ENCODE data around the gene DERL2. TPM values are rescaled to one million over a fixed set of nuclear protein-coding genes. Genes with fewer than 3 reads are reported as not detected.

Gene DERL2
- total RNA-seq, 1 donor from 2014 or later = 79.4 TPM

DNA sequence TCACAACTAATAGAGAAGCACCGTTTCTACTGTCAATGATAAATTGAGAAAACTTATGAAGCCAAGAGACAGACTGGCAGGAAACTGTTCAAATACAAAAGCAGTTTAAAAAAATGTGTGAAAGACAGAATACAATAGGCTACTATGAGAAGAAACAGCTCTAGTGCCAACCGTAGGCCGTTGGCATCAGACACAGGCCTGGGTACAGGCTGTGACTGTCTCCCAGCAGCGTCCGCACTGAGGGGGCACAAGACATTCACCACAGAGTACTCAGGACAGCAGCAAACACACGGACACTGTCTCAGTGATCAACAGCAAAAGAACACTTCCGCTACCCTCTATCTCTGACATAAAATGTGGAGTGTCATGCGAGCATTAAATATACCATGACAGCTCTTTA is 39.2 kb downstream of the DERL2 start:
- no peak for DNase-seq (ENCODE audit: extremely low spot score, unreplicated experiment)
- TF ChIP-seq, protein P1, sequence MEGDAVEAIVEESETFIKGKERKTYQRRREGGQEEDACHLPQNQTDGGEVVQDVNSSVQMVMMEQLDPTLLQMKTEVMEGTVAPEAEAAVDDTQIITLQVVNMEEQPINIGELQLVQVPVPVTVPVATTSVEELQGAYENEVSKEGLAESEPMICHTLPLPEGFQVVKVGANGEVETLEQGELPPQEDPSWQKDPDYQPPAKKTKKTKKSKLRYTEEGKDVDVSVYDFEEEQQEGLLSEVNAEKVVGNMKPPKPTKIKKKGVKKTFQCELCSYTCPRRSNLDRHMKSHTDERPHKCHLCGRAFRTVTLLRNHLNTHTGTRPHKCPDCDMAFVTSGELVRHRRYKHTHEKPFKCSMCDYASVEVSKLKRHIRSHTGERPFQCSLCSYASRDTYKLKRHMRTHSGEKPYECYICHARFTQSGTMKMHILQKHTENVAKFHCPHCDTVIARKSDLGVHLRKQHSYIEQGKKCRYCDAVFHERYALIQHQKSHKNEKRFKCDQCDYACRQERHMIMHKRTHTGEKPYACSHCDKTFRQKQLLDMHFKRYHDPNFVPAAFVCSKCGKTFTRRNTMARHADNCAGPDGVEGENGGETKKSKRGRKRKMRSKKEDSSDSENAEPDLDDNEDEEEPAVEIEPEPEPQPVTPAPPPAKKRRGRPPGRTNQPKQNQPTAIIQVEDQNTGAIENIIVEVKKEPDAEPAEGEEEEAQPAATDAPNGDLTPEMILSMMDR (conservative IDR thresholded peaks at IDR 0.05) = no peak
- Mint-ChIP-seq H3K4me1 (ENCODE audit: unreplicated experiment) (no peaks in the 10 kb centered on the region), H3K27me3 (no peaks in the 10 kb centered on the region), H3K27ac (no peak overlapping the region), H3K36me3 (peaks cover 23% of the 10 kb centered on the region), H3K9me3 (no peaks in the 10 kb centered on the region), H3K4me3 (no peak overlapping the region)

DNA sequence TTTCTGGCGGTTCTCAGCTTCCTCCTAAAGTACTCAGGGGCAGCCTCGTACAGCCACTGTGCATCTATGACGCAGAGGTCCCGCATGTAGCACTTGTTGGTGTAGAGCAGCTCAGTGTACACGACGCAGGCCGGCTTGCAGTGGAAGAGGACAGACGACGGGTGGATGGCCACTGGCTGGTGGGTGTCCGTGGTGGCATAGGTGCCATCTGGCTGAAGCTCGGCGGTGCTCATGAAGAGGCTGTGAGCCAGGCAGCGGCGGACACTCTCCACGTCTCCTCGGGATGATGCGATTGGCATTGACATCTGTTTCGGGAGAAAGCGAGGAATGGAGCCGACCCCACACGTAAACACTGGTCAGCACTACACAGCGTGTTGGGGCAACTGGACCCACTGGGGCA is 41.8 kb downstream of the DERL2 start:
- H3K36me3 Mint-ChIP-seq = peaks cover 14% of the 10 kb centered on the region
- TF ChIP-seq, protein P1 (conservative IDR thresholded peaks at IDR 0.05) = no peak
- H3K4me1 Mint-ChIP-seq (ENCODE audit: unreplicated experiment) = peaks cover 6% of the 10 kb centered on the region
- H3K27me3 Mint-ChIP-seq = no peaks in the 10 kb centered on the region
- H3K4me3 Mint-ChIP-seq = no peak overlapping the region
- no peak for DNase-seq (ENCODE audit: extremely low spot score, unreplicated experiment)
- no peak overlapping the region for H3K27ac Mint-ChIP-seq
- H3K9me3 Mint-ChIP-seq = no peaks in the 10 kb centered on the region

DNA sequence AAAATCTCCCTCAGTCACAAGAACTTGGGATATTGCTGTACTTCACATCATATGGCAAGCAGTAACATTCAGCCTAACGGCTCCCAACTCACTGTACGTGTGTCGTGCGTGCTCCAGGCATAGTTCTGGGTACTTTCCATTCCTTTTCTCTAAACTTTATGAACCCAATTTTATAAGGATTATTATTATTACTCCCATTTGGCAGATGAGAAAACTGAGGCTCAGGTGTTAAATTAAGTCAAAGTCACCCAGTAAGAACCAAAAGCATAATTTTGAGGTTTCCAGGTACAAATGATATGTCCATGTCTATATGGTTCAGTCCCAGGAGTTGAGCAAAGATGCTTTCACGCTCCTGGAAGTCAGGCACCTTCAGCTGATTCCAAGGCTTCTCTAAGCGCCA is 42.2 kb downstream of the DERL2 start:
- DNase-seq (ENCODE audit: extremely low spot score, unreplicated experiment) = no peak
- H3K4me3 Mint-ChIP-seq = no peak overlapping the region
- H3K36me3 Mint-ChIP-seq = peaks cover 14% of the 10 kb centered on the region
- H3K27ac Mint-ChIP-seq = no peak overlapping the region
- H3K4me1 Mint-ChIP-seq (ENCODE audit: unreplicated experiment) = peaks cover 6% of the 10 kb centered on the region
- no peaks in the 10 kb centered on the region for H3K9me3 Mint-ChIP-seq
- H3K27me3 Mint-ChIP-seq = no peaks in the 10 kb centered on the region
- TF ChIP-seq, protein P1 (conservative IDR thresholded peaks at IDR 0.05) = no peak

DNA sequence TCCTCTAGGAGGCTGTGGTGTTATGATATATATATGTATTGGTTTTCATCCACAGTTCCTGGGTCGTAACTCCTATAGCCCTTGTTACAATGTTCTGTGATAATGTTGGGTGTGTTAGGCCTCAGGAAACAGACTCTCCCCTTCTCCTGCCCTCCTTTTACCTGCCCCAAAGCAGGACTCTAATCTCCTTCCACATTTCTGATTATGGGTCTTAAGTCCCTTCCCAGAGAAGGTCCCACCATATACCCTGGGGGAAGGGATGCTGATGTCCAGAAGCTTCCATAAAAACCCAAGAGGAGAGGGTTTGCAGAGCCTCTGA is 46.6 kb downstream of the DERL2 start:
- Mint-ChIP-seq H3K4me3 (peak overlapping the region; percentile 87), H3K36me3 (peaks cover 13% of the 10 kb centered on the region)
- DNase-seq (ENCODE audit: extremely low spot score, unreplicated experiment) = no peak

DNA sequence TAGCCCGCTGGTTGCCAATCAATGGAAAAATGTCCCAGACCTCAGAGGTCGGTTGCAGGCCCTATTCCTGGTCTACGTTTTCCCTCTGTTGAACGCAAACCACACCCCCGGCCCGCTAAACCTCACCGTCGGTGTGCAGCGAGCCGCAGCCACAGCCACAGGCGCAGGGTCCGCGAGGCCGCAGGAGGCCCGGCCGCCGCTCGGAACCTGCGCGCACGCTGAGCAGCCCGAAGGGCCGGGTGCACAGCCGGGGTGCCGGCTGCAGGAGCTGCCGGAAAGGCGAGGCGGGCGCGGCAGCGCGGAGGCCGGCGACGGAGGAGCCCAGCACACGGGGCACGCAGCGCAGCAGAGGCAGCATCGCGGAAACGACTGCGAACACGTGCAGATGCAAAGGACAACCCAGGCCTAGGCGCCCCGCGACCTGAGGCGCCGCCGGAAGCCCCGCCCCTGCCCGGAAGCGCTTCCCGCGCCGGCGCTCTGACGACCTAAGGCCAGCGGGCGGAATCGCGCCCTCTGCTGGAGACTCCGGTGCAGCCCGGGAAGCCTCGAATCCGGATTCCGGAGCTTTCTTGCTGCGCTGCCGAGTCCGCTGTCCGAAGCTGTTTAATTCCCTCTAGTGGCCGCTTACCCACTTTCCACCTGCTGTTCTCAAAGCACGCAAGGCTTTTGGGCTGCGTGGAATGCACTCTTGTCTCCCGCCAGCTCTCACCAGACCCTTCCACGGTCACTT is 47.1 kb downstream of the DERL2 start, which contains the start of gene C1QBP:
TSS of gene C1QBP (minus strand) at position 440 of the 730 bp plus-strand sequence. CDS start at position 358, 82 bp downstream.
- Mint-ChIP-seq H3K27me3 (no peaks in the 10 kb centered on the region), H3K36me3 (peaks cover 15% of the 10 kb centered on the region), H3K9me3 (no peaks in the 10 kb centered on the region), H3K4me1 (ENCODE audit: unreplicated experiment) (peaks cover 23% of the 10 kb centered on the region), H3K27ac (peak within 1 kb of the TSS; percentile 89), H3K4me3 (peak within 1 kb of the TSS; percentile 92)
- peak; percentile 97 for DNase-seq (ENCODE audit: extremely low spot score, unreplicated experiment)
- TF ChIP-seq, protein P1 (conservative IDR thresholded peaks at IDR 0.05) = peak; percentile 100

More for the DNA sequence above, 46.6 kb downstream of the DERL2 start:
- H3K9me3 Mint-ChIP-seq = no peaks in the 10 kb centered on the region
- no peaks in the 10 kb centered on the region for H3K27me3 Mint-ChIP-seq
- TF ChIP-seq, protein P1 (conservative IDR thresholded peaks at IDR 0.05) = peak; percentile 52
- peak overlapping the region; percentile 83 for H3K27ac Mint-ChIP-seq
- H3K4me1 Mint-ChIP-seq (ENCODE audit: unreplicated experiment) = peaks cover 23% of the 10 kb centered on the region

Data from type B pancreatic cell (in vitro differentiated cells).